Suppressor macrophage treated with lipopolysaccharide for 1 hour (primary cell): ENCODE data around the gene PTGR3.

Experiments used
- DNase-seq, 3 donors: peaks; one replicate each; pipeline ENCODE4 v3.0.0-alpha.2; 2020 to 2022

Gene PTGR3

GRCh38 chr18:75234901-75235300, 26.0 kb upstream of the PTGR3 start:
- DNase-seq, result peak in 1 of 3 donors; percentile 5

GRCh38 chr18:75231053-75231406, 22.1 kb upstream of the PTGR3 start:
- peak in 1 of 3 donors; percentile 16 for DNase-seq

GRCh38 chr18:75230163-75231052, 21.5 kb upstream of the PTGR3 start:
- peak in 1 of 3 donors; percentile 18 for DNase-seq

GRCh38 chr18:75229437-75229836, 20.5 kb upstream of the PTGR3 start:
- no peak for DNase-seq

GRCh38 chr18:75228967-75229366, 20.0 kb upstream of the PTGR3 start:
- no peak for DNase-seq

GRCh38 chr18:75227535-75228296, 18.8 kb upstream of the PTGR3 start:
- peak in 1 of 3 donors; percentile 15 for DNase-seq

- DNase-seq, result no peak
Observed at GRCh38 chr18:75226956-75227316, 18.0 kb upstream of the PTGR3 start.

GRCh38 chr18:75226286-75226955, 17.5 kb upstream of the PTGR3 start:
- DNase-seq, result peak in 2 of 3 donors; percentile 30 to 39

- peak in 2 of 3 donors; percentile 40 to 44 for DNase-seq
Observed at GRCh38 chr18:75223687-75224347, 14.9 kb upstream of the PTGR3 start.

GRCh38 chr18:75222407-75222806, 13.5 kb upstream of the PTGR3 start:
- DNase-seq, result no peak

- DNase-seq, result no peak
Observed at GRCh38 chr18:75221897-75222296, 13.0 kb upstream of the PTGR3 start.

- DNase-seq, result no peak
Observed at GRCh38 chr18:75221397-75221796, 12.5 kb upstream of the PTGR3 start.

- no peak for DNase-seq
Observed at GRCh38 chr18:75220551-75221355, 11.8 kb upstream of the PTGR3 start.

GRCh38 chr18:75219745-75220375, 10.9 kb upstream of the PTGR3 start:
- no peak for DNase-seq

- DNase-seq, result no peak
Observed at GRCh38 chr18:75218065-75218923, 9.4 kb upstream of the PTGR3 start.

- DNase-seq, result no peak
Observed at GRCh38 chr18:75216911-75217689, 8.2 kb upstream of the PTGR3 start.

GRCh38 chr18:75216212-75216910, 7.4 kb upstream of the PTGR3 start:
- DNase-seq, result peak; percentile 24 to 63 (median 45)

GRCh38 chr18:75215663-75216062, 6.7 kb upstream of the PTGR3 start:
- no peak for DNase-seq
